ENCODE data around the gene AGAP3.

The AGAP3 gene

DNA sequence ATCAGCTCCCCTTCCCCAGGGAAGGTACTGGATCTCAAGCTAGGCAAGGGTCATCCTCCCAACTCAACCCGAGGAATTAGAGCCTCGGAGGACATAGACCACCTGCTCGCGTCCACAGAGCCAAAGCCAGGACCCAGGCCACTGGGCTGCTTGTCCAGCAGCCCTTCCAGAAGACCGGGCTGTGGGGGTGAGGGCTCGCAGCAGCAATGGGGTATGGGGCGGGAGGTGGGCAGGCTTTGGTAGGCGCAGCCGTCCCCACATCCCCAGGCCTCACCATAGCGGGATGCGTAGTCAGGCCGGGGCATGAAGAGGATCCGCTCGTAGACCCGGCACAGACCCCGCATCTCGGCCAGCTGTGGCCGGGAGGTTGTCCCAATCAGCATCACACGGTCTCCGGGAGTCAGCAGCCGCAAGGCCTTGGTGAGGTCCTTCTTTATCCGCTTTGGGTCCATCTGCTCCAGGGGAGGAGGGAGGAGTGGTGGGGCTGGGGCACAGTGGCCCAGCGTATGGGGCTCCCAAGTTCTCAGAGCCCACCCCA, 105.8 kb downstream of the AGAP3 start:
- no peak for DNase-seq (ENCODE audit: extremely low spot score)
- ChIA-PET CTCF (no interaction called here), POLR2A (no interaction called here)
- TF ChIP-seq, protein P1, sequence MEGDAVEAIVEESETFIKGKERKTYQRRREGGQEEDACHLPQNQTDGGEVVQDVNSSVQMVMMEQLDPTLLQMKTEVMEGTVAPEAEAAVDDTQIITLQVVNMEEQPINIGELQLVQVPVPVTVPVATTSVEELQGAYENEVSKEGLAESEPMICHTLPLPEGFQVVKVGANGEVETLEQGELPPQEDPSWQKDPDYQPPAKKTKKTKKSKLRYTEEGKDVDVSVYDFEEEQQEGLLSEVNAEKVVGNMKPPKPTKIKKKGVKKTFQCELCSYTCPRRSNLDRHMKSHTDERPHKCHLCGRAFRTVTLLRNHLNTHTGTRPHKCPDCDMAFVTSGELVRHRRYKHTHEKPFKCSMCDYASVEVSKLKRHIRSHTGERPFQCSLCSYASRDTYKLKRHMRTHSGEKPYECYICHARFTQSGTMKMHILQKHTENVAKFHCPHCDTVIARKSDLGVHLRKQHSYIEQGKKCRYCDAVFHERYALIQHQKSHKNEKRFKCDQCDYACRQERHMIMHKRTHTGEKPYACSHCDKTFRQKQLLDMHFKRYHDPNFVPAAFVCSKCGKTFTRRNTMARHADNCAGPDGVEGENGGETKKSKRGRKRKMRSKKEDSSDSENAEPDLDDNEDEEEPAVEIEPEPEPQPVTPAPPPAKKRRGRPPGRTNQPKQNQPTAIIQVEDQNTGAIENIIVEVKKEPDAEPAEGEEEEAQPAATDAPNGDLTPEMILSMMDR (IDR thresholded peaks at IDR 0.05; ENCODE audit: control extremely low read depth, extremely low read depth, low read depth, missing control alignments) = no peak

DNA sequence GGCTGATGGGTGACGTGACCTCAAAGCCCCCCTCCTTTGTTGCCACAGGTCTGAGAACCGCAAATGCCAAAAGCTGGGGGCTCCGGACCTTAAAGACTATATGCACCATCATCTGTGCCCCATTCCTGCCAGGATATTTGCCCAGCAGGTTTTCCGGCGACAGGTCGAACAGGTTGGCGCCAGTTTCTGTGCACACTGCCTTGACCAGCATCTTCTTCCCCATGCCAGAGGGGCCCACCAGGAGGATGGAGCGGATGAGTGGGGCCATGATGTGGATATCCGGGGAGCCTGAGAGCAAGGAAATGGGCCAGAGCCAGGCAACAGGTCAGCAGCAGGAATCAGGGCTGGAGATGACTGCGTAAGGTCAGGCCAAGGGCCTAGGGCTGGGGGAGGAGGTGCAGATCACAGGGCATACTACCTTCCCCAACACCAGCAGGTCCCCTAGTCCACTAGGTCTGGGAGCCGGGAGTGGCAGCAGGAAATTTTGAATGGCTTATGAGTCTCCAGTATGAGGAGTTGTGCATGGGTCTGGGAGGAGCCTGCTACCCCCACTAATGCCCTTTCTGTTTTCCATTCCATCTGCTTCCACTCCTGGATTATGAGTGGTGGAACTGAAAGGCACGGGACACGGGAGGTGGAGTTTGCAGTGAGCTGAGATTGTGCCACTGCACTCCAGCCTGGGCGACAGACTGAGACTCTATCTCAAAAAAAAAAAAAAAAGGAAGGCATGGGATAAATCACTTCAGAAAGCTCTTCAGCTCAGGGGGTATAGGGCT, 107.1 kb downstream of the AGAP3 start:
- CTCF ChIA-PET = interaction anchor here (1.0 kb wide), 1 partner anchor 51 kb away, joined by 3 read pairs; no protein-coding TSS in a partner anchor

More for the DNA sequence above, 107.1 kb downstream of the AGAP3 start:
- TF ChIP-seq, protein P1 (IDR thresholded peaks at IDR 0.05; ENCODE audit: control extremely low read depth, extremely low read depth, low read depth, missing control alignments) = no peak
- DNase-seq (ENCODE audit: extremely low spot score) = no peak
- POLR2A ChIA-PET = no interaction called here

Data from GM10248 (cell line).